Ishikawa (cell line): ENCODE results near the gene SEC63.

Experiments
- CEBPB ChIP-seq: IDR thresholded peaks from 2 replicates; pipeline ENCODE4 v1.6.1; 2012
- CREB1 ChIP-seq: IDR thresholded peaks from 2 replicates; pipeline ENCODE4 v1.6.1; 2012; ENCODE audit warnings: low read depth
- EGR1 ChIP-seq: IDR thresholded peaks from 2 replicates; pipeline ENCODE4 v1.6.1; 2012
- EP300 ChIP-seq: IDR thresholded peaks from 2 replicates; pipeline ENCODE4 v1.6.1; 2012; ENCODE audit warnings: borderline replicate concordance
- FOXM1 ChIP-seq: IDR thresholded peaks from 2 replicates; pipeline ENCODE4 v1.6.1; 2012; ENCODE audit warnings: low read depth, borderline replicate concordance
- NFIC ChIP-seq: IDR thresholded peaks from 2 replicates; pipeline ENCODE4 v1.6.1; 2012
- RAD21 ChIP-seq: IDR thresholded peaks from 2 replicates; pipeline ENCODE4 v1.6.1; 2012; ENCODE audit warnings: low read depth
- REST ChIP-seq: IDR thresholded peaks from 2 replicates; pipeline ENCODE4 v1.6.1; 2012; ENCODE audit warnings: low read depth, mild to moderate bottlenecking
- TAF1 ChIP-seq: IDR thresholded peaks from 2 replicates; pipeline ENCODE4 v1.6.1; 2012; ENCODE audit warnings: low read depth, mild to moderate bottlenecking
- TCF12 ChIP-seq: IDR thresholded peaks from 2 replicates; pipeline ENCODE4 v1.6.1; 2012; ENCODE audit warnings: low read depth
- ZBTB7A ChIP-seq: IDR thresholded peaks from 2 replicates; pipeline ENCODE4 v1.6.1; 2012; ENCODE audit warnings: low read depth
- TF ChIP-seq, protein P1 (sequence below): IDR thresholded peaks from 2 replicates; pipeline ENCODE4 v1.6.1; 2012

DNA sequence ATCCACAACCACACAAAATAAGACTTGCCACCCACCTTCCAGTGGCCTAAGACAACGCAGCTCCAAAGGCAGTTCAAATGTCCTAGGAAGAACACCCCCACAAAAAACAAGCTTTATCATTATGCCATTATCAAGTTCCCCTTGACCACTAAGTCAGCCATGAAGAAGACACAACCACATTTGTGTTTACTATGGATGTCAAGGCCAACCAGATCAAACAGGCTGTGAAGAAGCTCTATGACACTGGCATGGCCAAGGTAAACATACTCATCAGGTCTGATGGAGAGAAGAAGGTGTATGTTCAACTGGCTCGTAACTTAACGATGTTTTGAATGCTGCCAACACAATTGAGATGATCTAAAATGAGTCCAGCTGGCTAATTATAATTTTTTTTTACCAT, 26.1 kb downstream of the SEC63 start:
- TF ChIP-seq EP300 (no peak), CEBPB (no peak), FOXM1 (no peak), RAD21 (no peak), TAF1 (no peak), NFIC (no peak), TCF12 (no peak), REST (no peak), CREB1 (no peak), EGR1 (no peak), ZBTB7A (no peak)
- TF ChIP-seq, protein P1, sequence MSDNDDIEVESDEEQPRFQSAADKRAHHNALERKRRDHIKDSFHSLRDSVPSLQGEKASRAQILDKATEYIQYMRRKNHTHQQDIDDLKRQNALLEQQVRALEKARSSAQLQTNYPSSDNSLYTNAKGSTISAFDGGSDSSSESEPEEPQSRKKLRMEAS = no peak
